Activated naive CD4-positive, alpha-beta T cell treated with anti-CD3 and anti-CD28 coated beads for 36 hours (primary cell): Measurements from ENCODE around the gene LAMA4. TPM values are rescaled to one million over a fixed set of nuclear protein-coding genes. Genes with fewer than 3 reads are reported as not detected.
A peak's percentile ranks its signal among the peaks of the same experiment; 100 is the strongest.

Experiments
- CTCF ChIA-PET: fragments of 350-600 bp; sonication (Branson Sonifier 250); formaldehyde crosslinking; loops from one replicate; lab custom pipeline; 2021; ENCODE audit warnings: antibody characterized with exemption; lab: Charles Lee
- DNase-seq: peaks from one replicate; pipeline ENCODE4 v3.0.0-alpha.2; 2020
- H3K27ac Mint-ChIP-seq: one replicate; pipeline ENCODE4 v1.8.0; 2021; ENCODE audit warnings: mild to moderate bottlenecking, mixed read lengths
- H3K27me3 Mint-ChIP-seq: one replicate; pipeline ENCODE4 v1.8.0; 2021; ENCODE audit warnings: low read depth, mixed read lengths
- H3K36me3 Mint-ChIP-seq: one replicate; pipeline ENCODE4 v1.8.0; 2021; ENCODE audit warnings: low read depth, mixed read lengths
- H3K4me1 Mint-ChIP-seq: one replicate; pipeline ENCODE4 v1.8.0; 2021; ENCODE audit warnings: low read depth, mixed read lengths
- H3K4me3 Mint-ChIP-seq: one replicate; pipeline ENCODE4 v1.8.0; 2021; ENCODE audit warnings: mild to moderate bottlenecking, moderate library complexity, mixed read lengths
- H3K9me3 Mint-ChIP-seq: one replicate; pipeline ENCODE4 v1.8.0; 2021; ENCODE audit warnings: mixed read lengths
- intact Hi-C: fragments of 100-400 bp; cut with micrococcal nuclease; formaldehyde crosslinking; loops from one replicate; pipeline ENCODE4 v1.15.1; 2023
- total RNA-seq, 2 experiments: library from RNA; stranded (reverse); gene quantifications; one replicate each; pipeline ENCODE4 v1.2.3, GENCODE V29; 2021

LAMA4 gene
- total RNA-seq, 2 experiments from 2014 or later = not detected

DNA sequence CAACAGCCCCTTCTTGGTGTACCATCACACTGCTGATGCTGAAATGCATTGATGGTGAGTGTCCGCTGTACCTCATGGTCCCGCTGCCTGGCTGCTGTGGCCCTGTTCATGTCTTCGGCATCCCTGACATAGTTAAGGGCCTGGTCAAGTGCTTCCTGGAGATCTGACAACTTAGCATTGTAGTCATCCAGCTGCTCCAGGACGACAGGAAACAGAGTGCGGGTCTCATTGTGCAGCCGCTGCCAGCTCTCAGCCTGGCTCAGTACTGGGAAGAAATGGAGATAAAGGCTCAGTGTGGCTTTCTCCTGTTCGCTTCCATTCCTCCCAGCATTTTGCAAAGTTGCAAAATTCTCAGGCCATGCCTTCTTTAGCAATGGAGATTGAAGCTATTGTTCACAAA, 81.8 kb downstream of the LAMA4 start:
- intact Hi-C loops = no loop called here
- DNase-seq = no peak
- CTCF ChIA-PET = interaction anchor here (1.6 to 1.8 kb wide), 3 partner anchors 9 to 138 kb away, joined by 3 to 9 read pairs (median 4); no protein-coding TSS in a partner anchor
- Mint-ChIP-seq H3K4me3 (no peak overlapping the region), H3K36me3 (no peaks in the 10 kb centered on the region), H3K27ac (no peak overlapping the region), H3K9me3 (no peaks in the 10 kb centered on the region), H3K4me1 (no peaks in the 10 kb centered on the region), H3K27me3 (peaks cover 13% of the 10 kb centered on the region)

DNA sequence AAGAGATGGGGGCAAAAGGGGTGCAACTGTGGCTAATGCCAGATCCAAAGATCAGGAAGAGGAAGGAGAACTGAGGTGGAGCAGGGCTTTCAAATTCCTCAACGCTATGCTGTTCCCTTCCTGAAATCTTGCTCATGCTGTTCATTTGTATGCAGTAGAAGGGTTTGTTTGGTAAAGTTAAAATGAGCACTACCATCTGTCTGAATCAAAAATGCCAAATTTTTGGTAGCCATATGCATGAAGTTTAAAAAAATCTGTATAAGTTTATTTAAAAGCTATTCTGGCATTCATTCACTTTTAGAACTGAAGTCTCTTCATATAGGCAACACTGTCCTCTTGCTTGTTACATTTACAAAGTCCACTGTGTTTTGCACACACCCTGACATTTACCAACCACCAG, 84.8 kb downstream of the LAMA4 start:
- Mint-ChIP-seq H3K27ac (no peak overlapping the region), H3K4me3 (no peak overlapping the region), H3K9me3 (no peaks in the 10 kb centered on the region), H3K4me1 (no peaks in the 10 kb centered on the region), H3K27me3 (peaks cover 13% of the 10 kb centered on the region), H3K36me3 (no peaks in the 10 kb centered on the region)
- intact Hi-C loops = no loop called here
- no peak for DNase-seq
- CTCF ChIA-PET = no interaction called here

DNA sequence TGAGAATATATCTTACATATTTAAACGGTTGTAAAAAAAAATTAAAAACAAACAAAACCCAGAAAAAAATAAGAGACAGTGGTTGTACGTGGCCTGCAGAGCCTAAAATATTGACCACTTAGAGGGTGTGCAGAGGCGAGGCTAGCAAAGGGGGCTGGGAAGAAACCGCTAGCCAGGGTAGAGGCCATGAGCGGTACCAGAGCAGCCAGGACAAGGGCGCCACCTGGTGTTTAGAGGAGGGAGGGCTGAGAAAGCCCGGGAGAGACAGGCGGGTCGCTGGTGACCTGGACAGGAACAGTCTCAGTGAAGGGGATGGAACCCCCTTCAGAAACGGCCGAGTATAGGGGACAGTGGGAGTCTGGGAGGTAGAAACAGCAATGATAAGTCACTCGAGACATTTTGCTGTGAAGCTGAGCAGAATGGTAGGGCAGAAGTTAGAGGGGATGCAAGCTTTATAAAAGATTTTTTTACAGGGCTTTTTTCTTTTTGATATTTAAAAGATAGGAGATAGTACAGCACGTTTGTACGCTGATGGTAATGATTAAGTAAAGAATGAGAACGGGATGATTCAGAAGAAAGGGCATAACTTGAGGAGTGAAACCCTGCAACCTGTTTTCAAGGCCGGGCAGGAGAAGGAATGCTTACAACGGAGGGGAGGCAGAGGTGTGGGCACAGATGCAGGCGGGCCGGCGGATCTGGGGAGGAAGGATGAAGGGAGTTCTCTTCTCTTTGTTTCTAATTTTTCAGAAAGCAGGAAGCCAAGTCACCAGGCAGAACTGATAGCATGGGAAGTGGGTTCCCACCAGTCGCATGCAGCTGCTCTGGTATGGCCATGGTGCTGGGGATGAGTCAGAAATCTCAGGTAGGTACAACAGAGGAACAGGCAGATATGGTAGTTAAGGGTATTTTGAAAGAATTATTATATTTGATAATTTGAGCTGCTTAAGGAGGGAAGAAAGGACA, 90.8 kb downstream of the LAMA4 start:
- peak; percentile 91 for DNase-seq
- H3K36me3 Mint-ChIP-seq = no peaks in the 10 kb centered on the region
- H3K9me3 Mint-ChIP-seq = no peaks in the 10 kb centered on the region
- peak overlapping the region; percentile 61 for H3K4me3 Mint-ChIP-seq
- peaks cover 12% of the 10 kb centered on the region for H3K4me1 Mint-ChIP-seq
- H3K27ac Mint-ChIP-seq = peak overlapping the region; percentile 37
- H3K27me3 Mint-ChIP-seq = peaks cover 6% of the 10 kb centered on the region
- intact Hi-C loops = loop anchor here (1.0 to 2.0 kb wide), 5 partner anchors 76 to 904 kb away; partner anchors contain the start of genes FAM229B and TUBE1
- CTCF ChIA-PET = interaction anchor here (0.6 to 8.1 kb wide), 53 partner anchors 9 to 905 kb away, joined by 3 to 140 read pairs (median 4); partner anchors contain the start of genes CCN6, FAM229B and TUBE1

DNA sequence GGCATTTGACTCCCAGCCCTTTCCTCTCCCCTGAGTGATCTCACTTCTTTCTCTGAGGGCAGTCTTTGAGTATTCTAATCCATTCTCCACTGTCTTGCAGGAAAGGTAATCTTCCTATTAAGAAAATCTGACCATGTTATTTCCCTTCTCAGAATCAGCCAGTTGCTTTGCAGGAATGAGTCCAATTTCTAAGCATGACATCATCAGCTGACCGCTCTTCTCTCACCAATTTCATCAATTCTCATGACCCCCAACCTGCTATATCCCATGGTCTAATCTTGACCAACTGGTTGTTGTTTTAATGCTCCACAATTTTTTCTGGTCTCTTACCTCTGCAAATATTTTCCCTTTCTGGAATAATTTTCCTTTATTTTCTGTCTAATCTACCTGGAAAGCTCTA, 93.6 kb downstream of the LAMA4 start:
- no peak for DNase-seq
- Mint-ChIP-seq H3K4me3 (no peak overlapping the region), H3K36me3 (no peaks in the 10 kb centered on the region), H3K27me3 (peaks cover 6% of the 10 kb centered on the region), H3K4me1 (peaks cover 15% of the 10 kb centered on the region), H3K27ac (no peak overlapping the region), H3K9me3 (no peaks in the 10 kb centered on the region)
- CTCF ChIA-PET = interaction anchor here (1.1 to 8.1 kb wide), 3 partner anchors 12 to 74 kb away, joined by 3 to 140 read pairs (median 6); partner anchors contain the start of genes FAM229B and TUBE1
- intact Hi-C loops = no loop called here

DNA sequence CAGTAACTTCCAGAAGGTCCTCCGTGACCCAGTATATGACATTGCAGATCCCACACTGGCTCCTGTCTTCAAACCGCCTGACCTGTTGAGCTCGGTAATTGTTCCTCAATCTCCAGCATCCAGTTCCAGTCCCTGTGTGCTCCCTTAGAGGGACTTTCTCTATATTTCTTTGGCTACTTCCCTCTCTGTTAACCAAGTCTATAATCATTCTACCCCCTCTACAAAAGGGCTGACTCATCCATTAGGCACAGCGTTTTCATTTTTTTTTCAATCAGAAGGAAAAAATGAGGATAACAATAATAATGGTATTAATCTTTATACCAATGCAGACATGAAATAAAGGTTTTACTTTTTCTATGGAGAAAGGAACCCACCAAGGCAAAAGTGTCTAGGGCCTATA, 97.7 kb downstream of the LAMA4 start:
- intact Hi-C loops = no loop called here
- no peaks in the 10 kb centered on the region for H3K36me3 Mint-ChIP-seq
- H3K4me1 Mint-ChIP-seq = peaks cover 24% of the 10 kb centered on the region
- H3K4me3 Mint-ChIP-seq = no peak overlapping the region
- H3K9me3 Mint-ChIP-seq = no peaks in the 10 kb centered on the region
- H3K27ac Mint-ChIP-seq = no peak overlapping the region
- DNase-seq = no peak
- no peaks in the 10 kb centered on the region for H3K27me3 Mint-ChIP-seq
- CTCF ChIA-PET = interaction anchor here (0.6 to 3.6 kb wide), 5 partner anchors 8 to 1061 kb away, joined by 3 to 12 read pairs (median 4); partner anchors contain the start of genes FAM229B and TUBE1

DNA sequence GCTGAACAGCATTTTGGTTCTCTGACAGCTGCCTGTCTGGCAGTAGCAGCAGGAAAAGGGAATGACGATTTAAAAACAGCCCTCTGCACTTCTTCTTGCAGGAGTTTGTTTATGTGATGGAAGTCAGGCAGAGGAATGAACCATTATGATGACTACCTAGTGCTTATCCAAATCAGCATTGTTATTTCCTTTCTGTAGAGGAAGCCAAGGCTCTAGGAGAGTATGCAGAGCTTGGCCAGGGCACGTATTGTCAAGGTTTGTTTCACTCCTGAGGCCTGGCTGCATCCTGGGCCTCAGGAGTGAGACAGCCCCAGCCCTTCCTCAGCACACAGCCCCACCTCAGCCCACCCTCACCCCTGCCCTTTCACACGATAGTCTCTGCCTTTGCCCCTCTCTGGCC, 98.5 kb downstream of the LAMA4 start:
- DNase-seq = no peak
- no peak overlapping the region for H3K4me3 Mint-ChIP-seq
- peaks cover 24% of the 10 kb centered on the region for H3K4me1 Mint-ChIP-seq
- no peaks in the 10 kb centered on the region for H3K36me3 Mint-ChIP-seq
- intact Hi-C loops = loop anchor here (2.0 kb wide), 2 partner anchors 39 to 69 kb away; partner anchors contain the start of genes FAM229B and TUBE1
- CTCF ChIA-PET = interaction anchor here (0.6 to 3.6 kb wide), 4 partner anchors 49 to 1060 kb away, joined by 3 to 12 read pairs (median 4); partner anchors contain the start of genes FAM229B and TUBE1
- no peaks in the 10 kb centered on the region for H3K9me3 Mint-ChIP-seq
- no peaks in the 10 kb centered on the region for H3K27me3 Mint-ChIP-seq
- no peak overlapping the region for H3K27ac Mint-ChIP-seq

DNA sequence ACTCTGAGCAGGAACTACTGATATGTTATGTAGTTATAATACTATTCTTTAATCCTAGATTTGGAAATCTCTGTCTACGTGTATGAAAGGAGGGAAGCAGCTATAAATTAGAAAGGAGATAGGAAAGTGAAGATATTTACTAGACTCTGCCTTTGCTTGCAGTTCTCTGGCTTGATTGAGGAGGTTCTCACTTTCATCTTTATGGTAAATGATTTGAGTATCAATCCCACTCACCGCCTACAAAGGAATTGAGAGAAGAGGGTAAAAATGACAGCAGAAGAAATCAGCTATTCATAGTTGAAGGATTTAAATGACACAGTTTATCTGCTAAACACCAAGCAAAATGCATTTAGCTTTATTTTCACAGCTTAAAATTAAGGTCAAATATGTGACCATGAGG, 99.7 kb downstream of the LAMA4 start:
- H3K4me3 Mint-ChIP-seq = no peak overlapping the region
- DNase-seq = no peak
- intact Hi-C loops = loop anchor here (2.0 kb wide), 2 partner anchors 38 to 68 kb away; partner anchors contain the start of genes FAM229B and TUBE1
- no peaks in the 10 kb centered on the region for H3K27me3 Mint-ChIP-seq
- H3K27ac Mint-ChIP-seq = peak overlapping the region; percentile 48
- peaks cover 24% of the 10 kb centered on the region for H3K4me1 Mint-ChIP-seq
- H3K36me3 Mint-ChIP-seq = no peaks in the 10 kb centered on the region
- CTCF ChIA-PET = interaction anchor here (0.6 to 1.5 kb wide), 5 partner anchors 9 to 190 kb away, joined by 3 to 13 read pairs (median 4); no protein-coding TSS in a partner anchor
- H3K9me3 Mint-ChIP-seq = no peaks in the 10 kb centered on the region

DNA sequence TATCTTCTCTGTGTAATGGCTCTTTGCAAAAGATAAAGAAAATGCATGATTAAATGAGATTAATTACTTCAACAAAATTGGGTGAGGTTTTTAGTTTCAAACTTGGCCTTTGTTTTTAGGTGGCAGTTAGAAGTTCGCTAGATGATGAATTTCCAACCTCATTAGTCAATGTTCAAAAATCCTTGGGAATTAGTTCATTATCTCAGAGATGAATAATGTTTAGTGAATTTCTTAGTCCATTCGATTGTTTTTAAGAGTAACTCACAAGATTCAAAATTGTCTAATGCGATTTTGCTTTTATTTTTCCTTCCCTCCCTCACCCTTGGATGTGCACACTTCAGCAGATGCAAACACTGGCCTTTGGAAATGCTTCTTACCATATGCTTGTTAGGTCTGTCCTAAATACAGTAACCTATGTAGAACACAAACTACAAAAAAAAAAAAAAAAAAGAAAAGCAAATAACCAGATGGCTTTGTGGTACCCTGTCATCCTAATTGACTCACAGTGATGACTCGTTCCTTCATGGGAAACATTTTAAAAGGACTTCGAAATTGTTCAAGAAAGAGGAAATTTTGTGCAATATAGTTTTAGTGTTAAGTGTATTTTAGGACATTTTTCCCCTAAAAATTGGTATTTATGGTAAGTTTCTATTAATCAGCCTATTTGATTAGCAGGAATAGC, 100.3 kb downstream of the LAMA4 start:
- CTCF ChIA-PET = interaction anchor here (0.6 to 1.5 kb wide), 5 partner anchors 9 to 190 kb away, joined by 3 to 13 read pairs (median 4); no protein-coding TSS in a partner anchor
- Mint-ChIP-seq H3K4me1 (peaks cover 24% of the 10 kb centered on the region), H3K9me3 (no peaks in the 10 kb centered on the region), H3K36me3 (no peaks in the 10 kb centered on the region), H3K4me3 (no peak overlapping the region), H3K27me3 (no peaks in the 10 kb centered on the region), H3K27ac (peak overlapping the region; percentile 48)
- intact Hi-C loops = loop anchor here (2.0 kb wide), 2 partner anchors 37 to 67 kb away; partner anchors contain the start of genes FAM229B and TUBE1
- no peak for DNase-seq

DNA sequence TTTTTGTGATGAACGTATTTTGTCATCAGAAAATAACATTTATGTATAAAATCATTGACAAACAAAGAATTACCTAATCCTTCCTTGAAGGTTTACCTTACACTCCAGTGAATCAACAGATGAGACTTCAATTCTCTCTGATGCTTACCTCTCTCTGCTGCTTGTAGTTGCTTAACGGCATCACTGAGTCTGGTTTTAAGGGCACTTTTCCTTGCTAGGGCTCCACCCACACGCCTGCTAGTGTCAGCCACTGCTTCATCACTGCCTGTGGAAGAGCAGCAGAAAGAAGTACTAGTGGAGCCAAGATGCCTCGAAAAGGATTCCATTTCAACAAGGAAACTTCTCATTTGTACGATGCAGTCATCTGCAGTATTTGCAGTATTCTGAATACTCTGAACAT, 104.0 kb downstream of the LAMA4 start:
- no peak overlapping the region for H3K4me3 Mint-ChIP-seq
- no peaks in the 10 kb centered on the region for H3K36me3 Mint-ChIP-seq
- peaks cover 17% of the 10 kb centered on the region for H3K4me1 Mint-ChIP-seq
- DNase-seq = no peak
- CTCF ChIA-PET = interaction anchor here (1.7 kb wide), 1 partner anchor 12 kb away, joined by 12 read pairs; no protein-coding TSS in a partner anchor
- no peaks in the 10 kb centered on the region for H3K27me3 Mint-ChIP-seq
- no peak overlapping the region for H3K27ac Mint-ChIP-seq
- no peaks in the 10 kb centered on the region for H3K9me3 Mint-ChIP-seq
- intact Hi-C loops = no loop called here

DNA sequence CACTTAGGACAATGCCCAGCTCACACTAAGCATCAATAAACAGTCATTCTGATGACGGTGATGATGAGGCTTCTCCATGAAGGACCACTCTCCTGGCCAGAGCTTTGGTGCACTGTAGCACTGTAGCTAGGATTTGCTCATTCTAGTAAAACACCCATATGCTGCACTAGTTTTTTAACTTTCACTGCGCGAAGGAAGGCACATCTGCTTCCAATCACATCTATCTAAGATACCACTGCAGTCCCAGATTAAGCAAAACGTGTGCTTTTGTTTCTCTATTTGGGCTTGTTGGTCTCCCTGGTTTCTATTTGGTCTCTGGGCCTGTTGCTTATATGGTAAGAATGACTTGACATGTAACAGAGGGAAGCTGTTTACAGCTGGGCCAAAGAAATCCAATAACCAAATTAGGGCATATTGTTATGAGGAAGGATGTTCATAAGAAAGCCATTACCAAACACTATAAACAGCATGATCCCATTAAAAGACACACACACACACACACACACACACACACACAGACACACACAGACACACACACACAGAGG, 104.6 kb downstream of the LAMA4 start:
- Mint-ChIP-seq H3K4me3 (no peak overlapping the region), H3K27ac (no peak overlapping the region), H3K9me3 (no peaks in the 10 kb centered on the region), H3K4me1 (peaks cover 13% of the 10 kb centered on the region), H3K36me3 (no peaks in the 10 kb centered on the region), H3K27me3 (no peaks in the 10 kb centered on the region)
- CTCF ChIA-PET = interaction anchor here (0.9 kb wide), 1 partner anchor 14 kb away, joined by 4 read pairs; no protein-coding TSS in a partner anchor
- intact Hi-C loops = no loop called here
- DNase-seq = no peak

DNA sequence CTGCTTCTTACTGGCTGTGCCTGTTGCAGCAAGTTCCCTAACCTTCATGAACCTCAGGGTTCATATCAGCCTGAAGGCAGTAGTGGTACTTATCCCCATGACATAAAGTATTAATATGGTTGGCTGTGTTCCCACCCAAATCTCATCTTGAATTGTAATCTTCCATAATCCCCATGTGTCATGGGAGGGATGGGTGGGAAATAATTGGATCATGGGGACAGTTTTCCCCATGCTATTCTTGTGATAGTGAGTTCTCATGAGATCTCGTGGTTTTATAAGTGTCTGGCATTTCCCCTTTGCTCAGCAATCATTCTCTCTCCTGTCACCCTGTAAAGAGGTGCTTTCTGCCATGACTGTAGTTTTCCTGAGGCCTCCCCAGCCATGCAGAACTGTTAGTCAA, 105.1 kb downstream of the LAMA4 start:
- Mint-ChIP-seq H3K27ac (no peak overlapping the region), H3K9me3 (no peaks in the 10 kb centered on the region), H3K27me3 (no peaks in the 10 kb centered on the region), H3K4me1 (peaks cover 8% of the 10 kb centered on the region), H3K36me3 (no peaks in the 10 kb centered on the region), H3K4me3 (no peak overlapping the region)
- CTCF ChIA-PET = interaction anchor here (0.9 kb wide), 1 partner anchor 14 kb away, joined by 4 read pairs; no protein-coding TSS in a partner anchor
- no peak for DNase-seq
- intact Hi-C loops = no loop called here
